Vagina (tissue), 2 donors: ENCODE measurements around the gene SIAH3. TPM values are rescaled to one million over a fixed set of nuclear protein-coding genes. Genes with fewer than 3 reads are reported as not detected.

ENCODE experiments used
- DNase-seq, 2 donors: peaks; one replicate each; pipeline ENCODE4 v3.0.0-alpha.2; 2017; ENCODE audit errors: extremely low spot score in 2 of 2
- H3K27ac ChIP-seq: fragments of 200-600 bp; sonication (generic); one replicate; pipeline ENCODE4 v1.5.1; 2019
- H3K27me3 ChIP-seq: fragments of 200-600 bp; sonication (generic); one replicate; pipeline ENCODE4 v1.5.1; 2019
- H3K36me3 ChIP-seq, 2 donors: fragments of 200-600 bp; sonication (generic); one replicate each; pipeline ENCODE4 v1.5.1; 2017 to 2019
- H3K4me1 ChIP-seq: fragments of 200-600 bp; sonication (generic); one replicate; pipeline ENCODE4 v1.5.1; 2019
- H3K4me3 ChIP-seq, 2 donors: fragments of 200-600 bp; sonication (generic); 1 replicate in 1 of 2; 2 replicates in 1 of 2; pipeline ENCODE4 v1.5.1; 2016 to 2019
- H3K9me3 ChIP-seq: fragments of 200-600 bp; sonication (generic); one replicate; pipeline ENCODE4 v1.5.1; 2019
- CTCF ChIP-seq, 3 experiments: fragments of 450-650 bp in 2 of 3; fragments of 200-600 bp in 1 of 3; sonication (generic) in 1 of 3; IDR thresholded peaks; one replicate each; pipeline ENCODE4 v1.5.1; 2017 to 2019; ENCODE audit warnings: antibody characterized with exemption in 3 of 3, mild to moderate bottlenecking in 2 of 3, moderate library complexity in 2 of 3
- POLR2A ChIP-seq, 2 donors: fragments of 450-650 bp; IDR thresholded peaks; one replicate each; pipeline ENCODE4 v1.6.1; 2017; ENCODE audit warnings: antibody characterized with exemption in 2 of 2, mild to moderate bottlenecking in 2 of 2, moderate library complexity in 2 of 2
- POLR2AphosphoS5 ChIP-seq, 2 donors: sonication (generic); formaldehyde crosslinking; IDR thresholded peaks; one replicate each; pipeline ENCODE4 v1.9.0; 2017; ENCODE audit warnings: antibody characterized with exemption in 2 of 2, mild to moderate bottlenecking in 2 of 2, low read depth in 1 of 2; ENCODE audit not compliant: insufficient read depth in 1 of 2
- intact Hi-C: fragments of 100-400 bp; cut with DNase I; formaldehyde crosslinking; loops from one replicate; pipeline ENCODE4 v1.15.1; 2023
- total RNA-seq: library from RNA; depleted of rRNA; stranded (reverse); fragments of >200 nt; gene quantifications from one replicate; pipeline ENCODE4 v1.2.3, GENCODE V29; 2016

Gene SIAH3
- total RNA-seq, 1 donor from 2014 or later = not detected

GRCh38 chr13:45838171-45838745 is 13.3 kb downstream of the SIAH3 start:
- Histone ChIP-seq H3K9me3 (no peaks in the 10 kb centered on the region), H3K27ac (no peak overlapping the region), H3K27me3 (no peaks in the 10 kb centered on the region), H3K36me3 (no peaks in the 10 kb centered on the region), H3K4me1 (peaks cover 15% of the 10 kb centered on the region), H3K4me3 (no peak overlapping the region)
- TF ChIP-seq POLR2AphosphoS5 (IDR thresholded peaks at IDR 0.05; ENCODE audit: insufficient read depth in 1 of 2, low read depth in 1 of 2) (no peak), CTCF (IDR thresholded peaks at IDR 0.05) (no peak), POLR2A (IDR thresholded peaks at IDR 0.05) (no peak)
- DNase-seq = no peak
- intact Hi-C loops = loop anchor here (5.0 kb wide), 1 partner anchor 176 kb away; no protein-coding TSS in a partner anchor

- no peaks in the 10 kb centered on the region for H3K27me3 ChIP-seq
- no peaks in the 10 kb centered on the region for H3K36me3 ChIP-seq
- H3K4me3 ChIP-seq = no peak overlapping the region
- no peak for DNase-seq
- H3K27ac ChIP-seq = no peak overlapping the region
- TF ChIP-seq CTCF (IDR thresholded peaks at IDR 0.05) = no peak
- TF ChIP-seq POLR2A (IDR thresholded peaks at IDR 0.05) = no peak
- no peak for TF ChIP-seq POLR2AphosphoS5 (IDR thresholded peaks at IDR 0.05; ENCODE audit: insufficient read depth in 1 of 2, low read depth in 1 of 2)
- intact Hi-C loops = loop anchor here (5.0 kb wide), 1 partner anchor 175 kb away; no protein-coding TSS in a partner anchor
- peaks cover 15% of the 10 kb centered on the region for H3K4me1 ChIP-seq
- no peaks in the 10 kb centered on the region for H3K9me3 ChIP-seq
Measured at GRCh38 chr13:45837111-45837510, 14.4 kb downstream of the SIAH3 start.

- Histone ChIP-seq H3K9me3 (no peaks in the 10 kb centered on the region), H3K4me3 (no peak overlapping the region), H3K27ac (no peak overlapping the region), H3K27me3 (no peaks in the 10 kb centered on the region), H3K4me1 (peaks cover 15% of the 10 kb centered on the region), H3K36me3 (no peaks in the 10 kb centered on the region)
- DNase-seq = peak in 1 of 2 donors; percentile 60
- intact Hi-C loops = no loop called here
- TF ChIP-seq POLR2A (IDR thresholded peaks at IDR 0.05) (no peak), POLR2AphosphoS5 (IDR thresholded peaks at IDR 0.05; ENCODE audit: insufficient read depth in 1 of 2, low read depth in 1 of 2) (no peak), CTCF (IDR thresholded peaks at IDR 0.05) (no peak)
Measured at GRCh38 chr13:45834411-45834994, 17.1 kb downstream of the SIAH3 start.

- TF ChIP-seq CTCF (IDR thresholded peaks at IDR 0.05) = no peak
- TF ChIP-seq POLR2AphosphoS5 (IDR thresholded peaks at IDR 0.05; ENCODE audit: insufficient read depth in 1 of 2, low read depth in 1 of 2) = no peak
- TF ChIP-seq POLR2A (IDR thresholded peaks at IDR 0.05) = no peak
- intact Hi-C loops = no loop called here
- H3K9me3 ChIP-seq = no peaks in the 10 kb centered on the region
- H3K36me3 ChIP-seq = no peaks in the 10 kb centered on the region
- H3K27me3 ChIP-seq = no peaks in the 10 kb centered on the region
- H3K4me3 ChIP-seq = no peak overlapping the region
- peak in 1 of 2 donors; percentile 84 for DNase-seq
- peaks cover 15% of the 10 kb centered on the region for H3K4me1 ChIP-seq
- H3K27ac ChIP-seq = no peak overlapping the region
Measured at GRCh38 chr13:45833663-45834375, 17.7 kb downstream of the SIAH3 start.
